Calu3 (cell line): Measurements from ENCODE around the gene DOK5. TPM values are rescaled to one million over a fixed set of nuclear protein-coding genes. Genes with fewer than 3 reads are reported as not detected.
A peak's percentile ranks its signal among the peaks of the same experiment; 100 is the strongest.
"Not testable (repeated sequence)": the region's sequence is repeated elsewhere in the genome, so short reads cannot be mapped to it uniquely, and the experiment has no call there.

Experiments used
- BruUV-seq: library from RNA; stranded (reverse); fragments of 400-500 nt; replicated peaks from 2 replicates; lab custom pipeline; 2021; lab: Mats Ljungman, UMichigan
- CTCF ChIA-PET: fragments of 300-600 bp; sonication (Branson Sonifier 250); formaldehyde crosslinking; loops from one replicate; lab custom pipeline; 2022; ENCODE audit warnings: antibody characterized with exemption; lab: Charles Lee
- DNase-seq: peaks from one replicate; pipeline ENCODE4 v3.0.0; 2022
- H3K27ac Mint-ChIP-seq: one replicate; pipeline ENCODE4 v1.8.0; 2022; ENCODE audit warnings: mixed read lengths; ENCODE audit not compliant: unreplicated experiment
- H3K27me3 Mint-ChIP-seq: one replicate; pipeline ENCODE4 v1.8.0; 2022; ENCODE audit warnings: mixed read lengths; ENCODE audit not compliant: unreplicated experiment
- H3K36me3 Mint-ChIP-seq: one replicate; pipeline ENCODE4 v1.8.0; 2022; ENCODE audit warnings: mild to moderate bottlenecking, moderate library complexity, mixed read lengths; ENCODE audit not compliant: insufficient read depth, unreplicated experiment
- H3K4me1 Mint-ChIP-seq: one replicate; pipeline ENCODE4 v1.8.0; 2022; ENCODE audit warnings: mild to moderate bottlenecking, low read depth, mixed read lengths; ENCODE audit not compliant: unreplicated experiment
- H3K4me3 Mint-ChIP-seq: one replicate; pipeline ENCODE4 v1.8.0; 2022; ENCODE audit warnings: mild to moderate bottlenecking, low read depth, moderate library complexity, mixed read lengths; ENCODE audit not compliant: unreplicated experiment
- H3K9me3 Mint-ChIP-seq: one replicate; pipeline ENCODE4 v1.8.0; 2022; ENCODE audit warnings: low read depth, mixed read lengths; ENCODE audit not compliant: unreplicated experiment
- intact Hi-C: fragments of 100-400 bp; cut with micrococcal nuclease; formaldehyde crosslinking; loops from one replicate; pipeline ENCODE4 v1.10.0; 2022; ENCODE audit not compliant: unreplicated experiment
- total RNA-seq: library from RNA; stranded (reverse); gene quantifications from 2 replicates; pipeline ENCODE4 v1.2.3, GENCODE V29; 2022
- TF ChIP-seq, protein P1 (sequence below): fragments of 200-600 bp; IDR thresholded peaks from one replicate; pipeline ENCODE4 v1.8.0; 2022; ENCODE audit warnings: antibody characterized with exemption; ENCODE audit not compliant: unreplicated experiment

The DOK5 gene
- total RNA-seq, 1 experiment from 2014 or later: 0.17 TPM

DNA sequence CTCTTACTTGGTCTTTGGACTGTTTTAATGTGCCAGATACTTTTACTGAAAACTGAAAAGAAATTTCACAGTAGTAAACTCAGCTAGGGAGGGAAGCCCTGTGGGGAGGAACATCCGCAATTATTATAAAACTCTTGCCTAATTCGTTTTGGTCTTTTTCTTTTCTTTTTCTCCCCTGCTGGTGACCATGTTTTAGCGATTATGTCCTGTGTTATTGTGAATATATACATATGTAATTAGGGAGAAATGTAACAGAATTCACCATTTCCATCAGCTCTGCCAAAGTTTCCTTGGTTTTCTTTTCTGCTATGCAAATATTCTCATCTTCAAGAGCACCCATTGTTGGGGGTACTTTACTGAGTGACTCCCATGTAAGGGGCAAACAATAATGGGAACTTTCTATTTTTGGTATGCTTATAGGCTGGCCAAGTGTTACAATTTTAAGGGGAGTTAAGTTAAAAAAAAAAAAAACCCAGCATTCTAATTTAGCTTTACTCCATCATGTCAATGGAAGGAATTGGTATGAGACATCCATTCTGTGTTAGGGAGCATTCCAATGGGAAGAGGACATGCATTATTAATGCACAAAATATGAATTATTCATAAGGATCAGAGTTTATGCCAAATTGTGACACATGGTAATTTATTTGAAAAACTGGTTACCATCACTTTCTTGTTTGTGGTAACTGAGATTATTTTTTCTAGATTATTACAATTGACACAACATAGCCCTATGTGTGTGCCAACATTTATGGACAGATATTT, 2.0 kb downstream of the DOK5 start:
- no peak for DNase-seq
- Mint-ChIP-seq H3K27me3 (peaks cover 83% of the 10 kb centered on the region), H3K9me3 (no peaks in the 10 kb centered on the region), H3K4me3 (no peak overlapping the region), H3K36me3 (peaks cover 9% of the 10 kb centered on the region), H3K27ac (no peak overlapping the region), H3K4me1 (no peaks in the 10 kb centered on the region)
- BruUV-seq: no TSS peak
- CTCF ChIA-PET: no interaction called here
- TF ChIP-seq, protein P1, sequence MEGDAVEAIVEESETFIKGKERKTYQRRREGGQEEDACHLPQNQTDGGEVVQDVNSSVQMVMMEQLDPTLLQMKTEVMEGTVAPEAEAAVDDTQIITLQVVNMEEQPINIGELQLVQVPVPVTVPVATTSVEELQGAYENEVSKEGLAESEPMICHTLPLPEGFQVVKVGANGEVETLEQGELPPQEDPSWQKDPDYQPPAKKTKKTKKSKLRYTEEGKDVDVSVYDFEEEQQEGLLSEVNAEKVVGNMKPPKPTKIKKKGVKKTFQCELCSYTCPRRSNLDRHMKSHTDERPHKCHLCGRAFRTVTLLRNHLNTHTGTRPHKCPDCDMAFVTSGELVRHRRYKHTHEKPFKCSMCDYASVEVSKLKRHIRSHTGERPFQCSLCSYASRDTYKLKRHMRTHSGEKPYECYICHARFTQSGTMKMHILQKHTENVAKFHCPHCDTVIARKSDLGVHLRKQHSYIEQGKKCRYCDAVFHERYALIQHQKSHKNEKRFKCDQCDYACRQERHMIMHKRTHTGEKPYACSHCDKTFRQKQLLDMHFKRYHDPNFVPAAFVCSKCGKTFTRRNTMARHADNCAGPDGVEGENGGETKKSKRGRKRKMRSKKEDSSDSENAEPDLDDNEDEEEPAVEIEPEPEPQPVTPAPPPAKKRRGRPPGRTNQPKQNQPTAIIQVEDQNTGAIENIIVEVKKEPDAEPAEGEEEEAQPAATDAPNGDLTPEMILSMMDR: no peak
- intact Hi-C loops: loop anchor here (5.0 kb wide), 1 partner anchor 170 kb away; no protein-coding TSS in a partner anchor

DNA sequence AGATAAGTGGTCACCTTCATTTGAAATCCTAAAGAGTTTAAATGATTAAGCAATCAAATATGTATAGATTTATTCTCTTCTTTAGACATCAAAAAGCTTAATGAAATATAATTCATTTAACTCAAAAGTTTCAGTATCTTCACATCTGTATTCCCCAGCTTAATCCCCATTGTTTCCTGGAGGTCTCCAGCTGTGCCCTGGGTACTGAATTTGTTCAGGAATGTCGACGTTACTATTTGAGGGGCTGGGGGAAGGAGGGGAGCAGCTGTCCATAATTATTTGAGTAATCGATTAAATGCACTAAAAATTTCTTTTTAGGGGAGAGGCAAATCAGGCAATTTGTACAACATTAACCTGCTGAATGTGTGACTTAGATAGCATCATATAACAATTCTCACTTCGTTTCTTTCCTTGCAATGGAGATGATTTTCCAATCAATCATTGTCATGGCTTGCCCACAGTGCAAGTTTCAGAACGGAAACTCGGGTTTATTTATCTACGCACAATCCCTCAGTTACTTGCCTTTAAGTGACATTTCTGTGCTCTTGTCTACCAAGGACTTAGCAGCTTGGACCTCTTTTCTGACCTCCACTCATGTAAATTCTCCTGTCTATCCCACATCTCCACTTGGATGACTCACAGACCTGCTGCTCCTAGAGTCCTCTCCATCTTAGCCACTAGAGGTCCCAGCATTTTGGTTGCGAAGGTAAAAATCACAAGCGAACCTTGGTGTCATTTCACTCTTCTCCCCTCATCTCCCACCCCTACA, 3.9 kb downstream of the DOK5 start:
- BruUV-seq: no TSS peak
- H3K9me3 Mint-ChIP-seq: no peaks in the 10 kb centered on the region
- TF ChIP-seq, protein P1: no peak
- H3K4me3 Mint-ChIP-seq: no peak overlapping the region
- no peaks in the 10 kb centered on the region for H3K4me1 Mint-ChIP-seq
- CTCF ChIA-PET: no interaction called here
- intact Hi-C loops: loop anchor here (5.0 kb wide), 1 partner anchor 168 kb away; no protein-coding TSS in a partner anchor
- H3K27ac Mint-ChIP-seq: no peak overlapping the region
- peak; percentile 20 for DNase-seq
- H3K27me3 Mint-ChIP-seq: peaks cover 68% of the 10 kb centered on the region
- H3K36me3 Mint-ChIP-seq: peaks cover 9% of the 10 kb centered on the region

GRCh38 chr20:54479937-54480336, 4.5 kb downstream of the DOK5 start:
- BruUV-seq, DNase-seq, H3K4me1 Mint-ChIP-seq, H3K4me3 Mint-ChIP-seq, H3K9me3 Mint-ChIP-seq, CTCF ChIA-PET, H3K27ac Mint-ChIP-seq, H3K36me3 Mint-ChIP-seq: not testable (repeated sequence)
- intact Hi-C loops: loop anchor here (5.0 kb wide), 1 partner anchor 167 kb away; no protein-coding TSS in a partner anchor
- peaks cover 61% of the 10 kb centered on the region for H3K27me3 Mint-ChIP-seq

DNA sequence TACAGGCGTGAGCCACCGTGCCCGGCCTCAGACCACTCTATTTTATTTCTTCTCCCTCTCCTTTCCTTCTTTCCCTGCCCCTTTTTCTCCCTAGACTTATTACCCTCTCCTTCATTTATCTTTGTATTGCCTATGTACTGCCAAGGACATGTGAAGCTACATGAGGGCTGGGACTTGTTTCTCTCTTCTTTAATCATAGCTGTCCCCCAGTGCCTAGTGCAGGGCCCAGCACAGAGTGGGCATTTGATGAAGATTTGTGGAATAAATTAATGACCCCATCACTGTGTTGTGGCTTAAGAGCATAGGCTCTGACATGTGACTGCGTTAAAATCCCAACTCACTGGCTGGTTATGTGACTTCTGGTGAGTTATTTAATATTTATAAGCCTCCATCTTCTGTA, 6.0 kb downstream of the DOK5 start:
- peaks cover 46% of the 10 kb centered on the region for H3K27me3 Mint-ChIP-seq
- intact Hi-C loops: no loop called here
- TF ChIP-seq, protein P1: no peak
- no peak overlapping the region for H3K27ac Mint-ChIP-seq
- no TSS peak for BruUV-seq
- H3K9me3 Mint-ChIP-seq: no peaks in the 10 kb centered on the region
- H3K4me3 Mint-ChIP-seq: no peak overlapping the region
- DNase-seq: no peak
- CTCF ChIA-PET: no interaction called here
- H3K4me1 Mint-ChIP-seq: peaks cover under 1% of the 10 kb centered on the region
- H3K36me3 Mint-ChIP-seq: no peaks in the 10 kb centered on the region
